ENCODE data around the gene CDX1.

DNA sequence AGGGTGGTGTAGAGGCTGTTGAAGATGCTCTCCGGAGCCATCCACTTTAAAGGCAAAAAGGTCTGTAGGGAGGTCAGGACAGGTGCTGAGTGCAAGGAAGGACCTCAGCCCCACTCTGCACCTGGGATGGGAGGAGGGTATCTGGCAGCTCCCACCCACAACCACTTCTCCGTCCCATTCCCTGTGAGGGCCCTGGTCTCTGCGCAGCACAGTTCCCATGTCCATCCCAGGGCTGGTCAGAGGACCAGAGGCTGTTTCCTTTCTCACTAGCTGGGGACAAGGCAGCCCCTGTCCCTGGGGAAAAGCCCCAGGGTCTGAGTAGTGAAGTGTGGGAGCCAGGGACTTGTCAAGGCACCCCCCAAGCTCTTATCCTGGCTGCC is 46.5 kb upstream of the CDX1 start:
- TF ChIP-seq, protein P1, sequence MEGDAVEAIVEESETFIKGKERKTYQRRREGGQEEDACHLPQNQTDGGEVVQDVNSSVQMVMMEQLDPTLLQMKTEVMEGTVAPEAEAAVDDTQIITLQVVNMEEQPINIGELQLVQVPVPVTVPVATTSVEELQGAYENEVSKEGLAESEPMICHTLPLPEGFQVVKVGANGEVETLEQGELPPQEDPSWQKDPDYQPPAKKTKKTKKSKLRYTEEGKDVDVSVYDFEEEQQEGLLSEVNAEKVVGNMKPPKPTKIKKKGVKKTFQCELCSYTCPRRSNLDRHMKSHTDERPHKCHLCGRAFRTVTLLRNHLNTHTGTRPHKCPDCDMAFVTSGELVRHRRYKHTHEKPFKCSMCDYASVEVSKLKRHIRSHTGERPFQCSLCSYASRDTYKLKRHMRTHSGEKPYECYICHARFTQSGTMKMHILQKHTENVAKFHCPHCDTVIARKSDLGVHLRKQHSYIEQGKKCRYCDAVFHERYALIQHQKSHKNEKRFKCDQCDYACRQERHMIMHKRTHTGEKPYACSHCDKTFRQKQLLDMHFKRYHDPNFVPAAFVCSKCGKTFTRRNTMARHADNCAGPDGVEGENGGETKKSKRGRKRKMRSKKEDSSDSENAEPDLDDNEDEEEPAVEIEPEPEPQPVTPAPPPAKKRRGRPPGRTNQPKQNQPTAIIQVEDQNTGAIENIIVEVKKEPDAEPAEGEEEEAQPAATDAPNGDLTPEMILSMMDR (IDR thresholded peaks at IDR 0.05; ENCODE audit: insufficient read depth, low read length, poor library complexity, severe bottlenecking) = no peak
- no peak for TF ChIP-seq EZH2phosphoT487 (conservative IDR thresholded peaks at IDR 0.05; ENCODE audit: low read length)

Measured in SU-DHL-6 (cell line).